IMR-90 (cell line): ENCODE data around the gene FBXL16. TPM values are rescaled to one million over a fixed set of nuclear protein-coding genes. Genes with fewer than 3 reads are reported as not detected.

ENCODE experiments used
- ATAC-seq: fragments of 200-7000 bp; cut with Tn5 transposase; 2 replicates; pipeline ENCODE4 v1.9.1; 2020; ENCODE audit warnings: low read depth, mild to moderate bottlenecking, moderate library complexity
- BruUV-seq: library from RNA; stranded (reverse); fragments of 400-500 nt; replicated peaks from 2 replicates; lab custom pipeline; 2021; lab: Mats Ljungman, UMichigan
- CTCF ChIA-PET: fragments of 300-600 bp; formaldehyde crosslinking; extraction: SDS; loops from one replicate; lab custom pipeline; 2021; ENCODE audit warnings: antibody characterized with exemption; lab: Yijun Ruan, JAX
- POLR2A ChIA-PET: fragments of 300-600 bp; sonication (Branson Sonifier 250); formaldehyde crosslinking; loops from one replicate; lab custom pipeline; 2022; ENCODE audit warnings: antibody characterized with exemption; ENCODE audit not compliant: unreplicated experiment; lab: Charles Lee
- DNase-seq: peaks from one replicate; pipeline ENCODE4 v3.0.0; 2013
- H2AFZ ChIP-seq: replicated peaks from 2 replicates; pipeline ENCODE3; 2013; ENCODE audit warnings: low read length, mild to moderate bottlenecking; ENCODE audit not compliant: poor library complexity
- H2AK5ac ChIP-seq: 2 replicates; pipeline ENCODE4 v1.6.1; 2013; ENCODE audit warnings: low read depth, low read length, inconsistent platforms
- H2AK9ac ChIP-seq: replicated peaks from 2 replicates; pipeline ENCODE3; 2013; ENCODE audit warnings: mild to moderate bottlenecking, low read depth, low read length, moderate library complexity; ENCODE audit not compliant: poor library complexity
- H2BK120ac ChIP-seq: 2 replicates; pipeline ENCODE4 v1.6.1; 2013; ENCODE audit warnings: low read depth, low read length, inconsistent platforms
- H2BK15ac ChIP-seq: 3 replicates; pipeline ENCODE4 v1.6.1; 2013; ENCODE audit warnings: low read depth, low read length, inconsistent platforms
- H2BK20ac ChIP-seq: 2 replicates; pipeline ENCODE4 v1.6.1; 2013; ENCODE audit warnings: low read depth, mild to moderate bottlenecking, inconsistent platforms, low read length, moderate library complexity
- H2BK5ac ChIP-seq: 2 replicates; pipeline ENCODE4 v1.6.1; 2013; ENCODE audit warnings: mild to moderate bottlenecking, low read depth, low read length, inconsistent platforms; ENCODE audit not compliant: poor library complexity, severe bottlenecking
- H3K14ac ChIP-seq: replicated peaks from 2 replicates; pipeline ENCODE4 v1.6.1; 2013; ENCODE audit warnings: low read depth, low read length, inconsistent platforms
- H3K18ac ChIP-seq: 2 replicates; pipeline ENCODE4 v1.6.1; 2013; ENCODE audit warnings: low read depth, low read length, control low read depth
- H3K23ac ChIP-seq: 2 replicates; pipeline ENCODE4 v1.6.1; 2013; ENCODE audit warnings: low read depth, low read length, inconsistent platforms
- H3K27ac ChIP-seq: 2 replicates; pipeline ENCODE4 v1.5.1; 2013; ENCODE audit warnings: mild to moderate bottlenecking, control low read depth, low read length; ENCODE audit not compliant: insufficient read depth
- H3K27me3 ChIP-seq: 2 replicates; pipeline ENCODE4 v1.6.1; 2013; ENCODE audit warnings: low read length; ENCODE audit not compliant: control insufficient read depth, insufficient read depth
- H3K36me3 ChIP-seq: 2 replicates; pipeline ENCODE4 v1.6.1; 2013; ENCODE audit warnings: low read length, mixed read lengths; ENCODE audit not compliant: control insufficient read depth, insufficient read depth
- H3K4ac ChIP-seq: 2 replicates; pipeline ENCODE4 v1.6.1; 2013; ENCODE audit warnings: low read depth, low read length, inconsistent platforms
- H3K4me1 ChIP-seq: 2 replicates; pipeline ENCODE4 v1.6.1; 2013; ENCODE audit warnings: low read length, mixed read lengths; ENCODE audit not compliant: control insufficient read depth, insufficient read depth
- H3K4me2 ChIP-seq: 2 replicates; pipeline ENCODE4 v1.6.1; 2013; ENCODE audit warnings: low read depth, mild to moderate bottlenecking, control low read depth, low read length, moderate library complexity
- H3K4me3 ChIP-seq: 2 replicates; pipeline ENCODE4 v1.5.1; 2013; ENCODE audit warnings: low read depth, mild to moderate bottlenecking, control low read depth, low read length, moderate library complexity; ENCODE audit not compliant: insufficient read depth
- H3K56ac ChIP-seq: 2 replicates; pipeline ENCODE4 v1.6.1; 2013; ENCODE audit warnings: low read length, inconsistent platforms; ENCODE audit not compliant: insufficient read depth; ENCODE audit errors: extremely low read depth
- H3K79me1 ChIP-seq, 2 experiments: 2 replicates each; pipeline ENCODE4 v1.6.1; 2013; ENCODE audit warnings: low read length in 2 of 2, inconsistent platforms in 1 of 2, low read depth in 1 of 2
- H3K9ac ChIP-seq: 2 replicates; pipeline ENCODE4 v1.6.1; 2013; ENCODE audit warnings: low read depth, low read length, control low read depth
- H3K9me1 ChIP-seq: 2 replicates; pipeline ENCODE4 v1.6.1; 2013; ENCODE audit warnings: low read length, inconsistent platforms; ENCODE audit not compliant: insufficient read depth
- H3K9me3 ChIP-seq: 2 replicates; pipeline ENCODE4 v1.6.1; 2013; ENCODE audit warnings: low read length; ENCODE audit not compliant: control insufficient read depth, insufficient read depth
- H4K20me1 ChIP-seq: 2 replicates; pipeline ENCODE4 v1.6.1; 2013; ENCODE audit warnings: low read length, inconsistent platforms; ENCODE audit not compliant: insufficient read depth
- H4K5ac ChIP-seq: 2 replicates; pipeline ENCODE4 v1.6.1; 2013; ENCODE audit warnings: mild to moderate bottlenecking, low read depth, low read length, control low read depth
- H4K8ac ChIP-seq, 2 experiments: 2 replicates each; pipeline ENCODE4 v1.6.1; 2013; ENCODE audit warnings: low read depth in 2 of 2, low read length in 2 of 2, control low read depth in 1 of 2, inconsistent platforms in 1 of 2
- H4K91ac ChIP-seq: 2 replicates; pipeline ENCODE4 v1.6.1; 2013; ENCODE audit warnings: low read depth, low read length, inconsistent platforms; ENCODE audit not compliant: insufficient read depth
- BHLHE40 ChIP-seq: fragments of 150-350 bp; IDR thresholded peaks from 2 replicates; pipeline ENCODE4 v1.6.1; 2016; ENCODE audit warnings: mild to moderate bottlenecking, low read depth, low read length
- WGBS, 2 experiments: methylation state at CpG; one replicate each; pipeline versions ENCODE4 v1.1.5 to v1.1.7; 2013; ENCODE audit warnings: missing lambda C conversion rate in 2 of 2; ENCODE audit not compliant: insufficient read length in 1 of 2; ENCODE audit errors: extremely low coverage in 2 of 2; 5-methylcytosine and 5-hydroxymethylcytosine counted together
- dilution Hi-C: fragments of 300-500 bp; cut with HindIII; formaldehyde crosslinking; loops from one replicate; pipeline ENCODE4 v1.14.3; 2018; ENCODE audit warnings: low sequenced_read_pairs; ENCODE audit not compliant: unreplicated experiment
- in situ Hi-C: fragments of 300-500 bp; cut with MboI; formaldehyde crosslinking; loops from 3 replicates; pipeline ENCODE4 v1.14.3; 2019; ENCODE audit warnings: low sequenced_read_pairs, inconsistent platforms, mixed read lengths
- intact Hi-C: fragments of 100-400 bp; cut with micrococcal nuclease; formaldehyde crosslinking; loops from 2 replicates; pipeline ENCODE4 v1.10.0; 2022
- polyA plus RNA-seq, 3 experiments: library from polyadenylated mRNA; depleted of rRNA; stranded (reverse); fragments of >200 nt; gene quantifications; 2 replicates each; pipeline ENCODE4 v1.2.3, GENCODE V29; 2012; ENCODE audit warnings: low replicate concordance in 1 of 3
- total RNA-seq: library from RNA; depleted of rRNA; stranded (reverse); fragments of >200 nt; gene quantifications from 2 replicates; pipeline ENCODE4 v1.2.3, GENCODE V29; 2012
- TF ChIP-seq, protein P1 (sequence below): fragments of 150-350 bp; IDR thresholded peaks from 2 replicates; pipeline ENCODE4 v1.6.1; 2016; ENCODE audit warnings: low read depth, mild to moderate bottlenecking, low read length, moderate library complexity, borderline replicate concordance
- TF ChIP-seq, protein P2 (sequence below): conservative IDR thresholded peaks from 2 replicates; pipeline ENCODE4 v1.5.1; 2012; ENCODE audit warnings: mild to moderate bottlenecking, low read depth, low read length, improper control_type of control experiment

Gene FBXL16
- total and polyA plus RNA-seq, 2 of the 4 experiments (the other 2 are of a cell fraction): 0.18 to 2.2 TPM

DNA sequence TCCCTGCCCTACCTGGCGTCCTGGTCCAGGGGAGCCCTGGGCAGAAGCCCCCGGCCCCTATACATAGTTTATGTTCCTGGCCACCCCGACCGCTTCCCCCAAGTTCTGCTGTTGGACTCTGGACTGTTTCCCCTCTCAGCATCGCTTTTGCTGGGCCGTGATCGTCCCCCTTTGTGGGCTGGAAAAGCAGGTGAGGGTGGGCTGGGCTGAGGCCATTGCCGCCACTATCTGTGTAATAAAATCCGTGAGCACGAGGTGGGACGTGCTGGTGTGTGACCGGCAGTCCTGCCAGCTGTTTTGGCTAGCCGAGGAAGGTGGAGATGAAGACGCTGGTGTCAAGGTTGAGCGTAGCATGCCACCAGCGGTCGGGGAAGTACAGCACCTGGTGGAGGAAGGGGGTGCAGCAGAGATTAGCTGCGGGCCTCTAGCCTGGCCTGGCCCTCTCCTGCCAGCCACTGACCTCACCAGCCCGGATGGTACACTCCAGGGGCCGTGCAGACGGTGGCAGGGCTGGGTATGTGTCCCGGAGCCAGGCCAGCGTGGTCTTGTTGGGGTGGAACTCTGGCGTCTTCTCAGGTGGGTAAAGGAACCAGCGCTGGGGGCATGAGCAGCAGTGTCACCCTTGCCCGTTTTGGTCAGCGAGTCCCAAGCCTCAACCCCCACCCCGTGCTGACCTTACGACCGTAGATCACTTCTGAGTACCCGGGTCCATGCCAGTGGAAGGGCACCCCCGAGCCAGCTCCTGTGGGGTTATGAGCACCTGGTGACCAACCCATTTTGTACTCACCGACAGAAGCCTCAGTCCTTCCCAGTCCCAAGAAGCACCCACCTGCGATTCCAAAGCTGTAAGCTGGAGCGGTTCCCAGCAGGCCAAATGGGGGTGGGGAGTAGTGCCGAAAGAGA lies 22.9 kb downstream of the FBXL16 start:
- Histone ChIP-seq H4K91ac (no peak overlapping the region), H3K4me3 (no peak overlapping the region), H3K14ac (no peak overlapping the region), H3K9me3 (no peaks in the 10 kb centered on the region), H2BK20ac (no peak overlapping the region), H3K36me3 (peaks cover 40% of the 10 kb centered on the region), H3K9me1 (peaks cover 15% of the 10 kb centered on the region), H3K56ac (no peak overlapping the region), H3K4ac (no peak overlapping the region), H3K18ac (no peak overlapping the region), H3K9ac (no peak overlapping the region), H2AK9ac (peak overlapping the region; percentile 93), H4K8ac (no peak overlapping the region; a peak in 2 of 4 replicates), H3K27me3 (no peaks in the 10 kb centered on the region), H3K79me1 (peaks cover 9 to 49% of the 10 kb centered on the region in 2 experiments; a peak in 3 of 4 replicates), H3K23ac (no peak overlapping the region), H3K4me2 (peak overlapping the region; percentile 85), H2AFZ (no peak overlapping the region), H3K27ac (no peak overlapping the region), H4K20me1 (peaks cover 34% of the 10 kb centered on the region), H4K5ac (no peak overlapping the region), H2BK5ac (no peak overlapping the region), H3K4me1 (peaks cover 20% of the 10 kb centered on the region), H2AK5ac (no peak overlapping the region), H2BK15ac (no peak overlapping the region), H2BK120ac (no peak overlapping the region)
- in situ Hi-C loops: no loop called here
- no peak for DNase-seq
- WGBS, 2 experiments: 91% methylated on average over 14 of the region's 36 CpGs; no CpG with 5 or more reads in 1 of the 2 experiments
- ATAC-seq: no peak
- BruUV-seq: no TSS peak
- ChIA-PET POLR2A (no interaction called here), CTCF (interaction anchor here (0.7 kb wide), 1 partner anchor 162 kb away, joined by 3 read pairs; no protein-coding TSS in a partner anchor)
- TF ChIP-seq BHLHE40: no peak
- TF ChIP-seq, protein P1, sequence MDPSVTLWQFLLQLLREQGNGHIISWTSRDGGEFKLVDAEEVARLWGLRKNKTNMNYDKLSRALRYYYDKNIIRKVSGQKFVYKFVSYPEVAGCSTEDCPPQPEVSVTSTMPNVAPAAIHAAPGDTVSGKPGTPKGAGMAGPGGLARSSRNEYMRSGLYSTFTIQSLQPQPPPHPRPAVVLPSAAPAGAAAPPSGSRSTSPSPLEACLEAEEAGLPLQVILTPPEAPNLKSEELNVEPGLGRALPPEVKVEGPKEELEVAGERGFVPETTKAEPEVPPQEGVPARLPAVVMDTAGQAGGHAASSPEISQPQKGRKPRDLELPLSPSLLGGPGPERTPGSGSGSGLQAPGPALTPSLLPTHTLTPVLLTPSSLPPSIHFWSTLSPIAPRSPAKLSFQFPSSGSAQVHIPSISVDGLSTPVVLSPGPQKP: no peak
- TF ChIP-seq, protein P2, sequence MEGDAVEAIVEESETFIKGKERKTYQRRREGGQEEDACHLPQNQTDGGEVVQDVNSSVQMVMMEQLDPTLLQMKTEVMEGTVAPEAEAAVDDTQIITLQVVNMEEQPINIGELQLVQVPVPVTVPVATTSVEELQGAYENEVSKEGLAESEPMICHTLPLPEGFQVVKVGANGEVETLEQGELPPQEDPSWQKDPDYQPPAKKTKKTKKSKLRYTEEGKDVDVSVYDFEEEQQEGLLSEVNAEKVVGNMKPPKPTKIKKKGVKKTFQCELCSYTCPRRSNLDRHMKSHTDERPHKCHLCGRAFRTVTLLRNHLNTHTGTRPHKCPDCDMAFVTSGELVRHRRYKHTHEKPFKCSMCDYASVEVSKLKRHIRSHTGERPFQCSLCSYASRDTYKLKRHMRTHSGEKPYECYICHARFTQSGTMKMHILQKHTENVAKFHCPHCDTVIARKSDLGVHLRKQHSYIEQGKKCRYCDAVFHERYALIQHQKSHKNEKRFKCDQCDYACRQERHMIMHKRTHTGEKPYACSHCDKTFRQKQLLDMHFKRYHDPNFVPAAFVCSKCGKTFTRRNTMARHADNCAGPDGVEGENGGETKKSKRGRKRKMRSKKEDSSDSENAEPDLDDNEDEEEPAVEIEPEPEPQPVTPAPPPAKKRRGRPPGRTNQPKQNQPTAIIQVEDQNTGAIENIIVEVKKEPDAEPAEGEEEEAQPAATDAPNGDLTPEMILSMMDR: no peak
- intact Hi-C loops: no loop called here
- dilution Hi-C loops: no loop called here
